ENCODE data around the gene KPTN. TPM values are rescaled to one million over a fixed set of nuclear protein-coding genes. Genes with fewer than 3 reads are reported as not detected.
A peak's percentile ranks its signal among the peaks of the same experiment; 100 is the strongest.

KPTN gene
- total and polyA plus RNA-seq, 2 donors (not counting 1 experiment from before 2014, with no cell fraction given), result 8.1 to 11.4 TPM

- no peak overlapping the region for H3K4me3 Mint-ChIP-seq
- no peak overlapping the region for H3K27ac Mint-ChIP-seq
- Histone ChIP-seq H3K9ac (ENCODE audit: low read length) (no peak overlapping the region), H3K79me2 (ENCODE audit: control insufficient read depth, insufficient read depth, low read length) (peaks cover 75% of the 10 kb centered on the region), H2AFZ (ENCODE audit: insufficient read depth, low read depth, low read length, poor library complexity, severe bottlenecking) (no peak overlapping the region), H3K9me3 (ENCODE audit: control extremely low read depth in 1 of 3, control insufficient read depth in 2 of 3, insufficient read depth in 1 of 3, low read length in 2 of 3) (no peaks in the 10 kb centered on the region), H3K36me3 (replicated peaks in 1 of 2; ENCODE audit: control extremely low read depth in 1 of 2, control insufficient read depth in 1 of 2, extremely low read depth in 1 of 2, insufficient read depth in 2 of 2, low read length in 1 of 2) (peaks cover 0 to 28% of the 10 kb centered on the region in 2 experiments), H3K4me3 (ENCODE audit: control extremely low read depth in 1 of 5, extremely low read depth in 1 of 5, insufficient read depth in 1 of 5, low read depth in 2 of 5, low read length in 4 of 5) (no peak overlapping the region), H3K4me1 (ENCODE audit: control insufficient read depth in 2 of 2, insufficient read depth in 2 of 2, low read length in 2 of 2) (peaks cover 9 to 10% of the 10 kb centered on the region in 2 donors), H4K20me1 (ENCODE audit: control insufficient read depth, insufficient read depth, low read length, poor library complexity, severe bottlenecking) (peaks cover 98% of the 10 kb centered on the region), H3K27me3 (replicated peaks in 1 of 4; ENCODE audit: control extremely low read depth in 1 of 4, control insufficient read depth in 3 of 4, insufficient read depth in 4 of 4, low read length in 3 of 4) (no peaks in the 10 kb centered on the region), H3K4me2 (replicated peaks; ENCODE audit: low read depth, low read length, poor library complexity, severe bottlenecking) (no peak overlapping the region), H3K27ac (ENCODE audit: low read length in 2 of 2) (no peak overlapping the region)
- H3K27me3 Mint-ChIP-seq, result no peaks in the 10 kb centered on the region
- POLR2A ChIA-PET, result no interaction called here
- no peak for ATAC-seq (ENCODE audit: low read depth)
- intact Hi-C loops (cut with micrococcal nuclease), result no loop called here
- TF ChIP-seq EZH2 (IDR thresholded peaks at IDR 0.05; ENCODE audit: borderline replicate concordance, insufficient read depth, low read depth, low read length, poor library complexity, severe bottlenecking) (no peak), CTCF (IDR thresholded peaks at IDR 0.05) (no peak)
- DNase-seq, result no peak
- peaks cover 28% of the 10 kb centered on the region for H3K4me1 Mint-ChIP-seq
- WGBS (ENCODE audit: insufficient coverage), result 85% methylated on average over 11 of the region's 11 CpGs
- H3K9me3 Mint-ChIP-seq (ENCODE audit: insufficient read depth), result no peaks in the 10 kb centered on the region
- CTCF ChIA-PET, result no interaction called here
These were observed 24.0 kb upstream of the KPTN start for GRCh38 chr19:47507924-47508553.

- ChIA-PET POLR2A (no interaction called here), CTCF (no interaction called here)
- Histone ChIP-seq H3K9me3 (ENCODE audit: control extremely low read depth in 1 of 3, control insufficient read depth in 2 of 3, insufficient read depth in 1 of 3, low read length in 2 of 3) (no peaks in the 10 kb centered on the region), H3K27ac (ENCODE audit: low read length in 2 of 2) (no peak overlapping the region), H2AFZ (ENCODE audit: insufficient read depth, low read depth, low read length, poor library complexity, severe bottlenecking) (no peak overlapping the region), H3K4me1 (ENCODE audit: control insufficient read depth in 2 of 2, insufficient read depth in 2 of 2, low read length in 2 of 2) (peaks cover 0 to under 1% of the 10 kb centered on the region in 2 donors), H3K27me3 (replicated peaks in 1 of 4; ENCODE audit: control extremely low read depth in 1 of 4, control insufficient read depth in 3 of 4, insufficient read depth in 4 of 4, low read length in 3 of 4) (no peaks in the 10 kb centered on the region), H4K20me1 (ENCODE audit: control insufficient read depth, insufficient read depth, low read length, poor library complexity, severe bottlenecking) (peaks cover 93% of the 10 kb centered on the region), H3K9ac (ENCODE audit: low read length) (no peak overlapping the region), H3K79me2 (ENCODE audit: control insufficient read depth, insufficient read depth, low read length) (peaks cover 65% of the 10 kb centered on the region), H3K4me3 (ENCODE audit: control extremely low read depth in 1 of 5, extremely low read depth in 1 of 5, insufficient read depth in 1 of 5, low read depth in 2 of 5, low read length in 4 of 5) (no peak overlapping the region), H3K36me3 (replicated peaks in 1 of 2; ENCODE audit: control extremely low read depth in 1 of 2, control insufficient read depth in 1 of 2, extremely low read depth in 1 of 2, insufficient read depth in 2 of 2, low read length in 1 of 2) (peaks cover 0 to 34% of the 10 kb centered on the region in 2 experiments), H3K4me2 (replicated peaks; ENCODE audit: low read depth, low read length, poor library complexity, severe bottlenecking) (no peak overlapping the region)
- intact Hi-C loops (cut with micrococcal nuclease), result no loop called here
- ATAC-seq (ENCODE audit: low read depth) (no peak), DNase-seq (no peak)
- WGBS (ENCODE audit: insufficient coverage), result 76% methylated on average over 6 of the region's 6 CpGs
- Mint-ChIP-seq H3K27ac (peak overlapping the region; percentile 20), H3K4me3 (no peak overlapping the region), H3K27me3 (no peaks in the 10 kb centered on the region), H3K9me3 (ENCODE audit: insufficient read depth) (no peaks in the 10 kb centered on the region), H3K4me1 (peaks cover 17% of the 10 kb centered on the region)
- TF ChIP-seq CTCF (IDR thresholded peaks at IDR 0.05) (no peak), EZH2 (IDR thresholded peaks at IDR 0.05; ENCODE audit: borderline replicate concordance, insufficient read depth, low read depth, low read length, poor library complexity, severe bottlenecking) (no peak)
These were observed 23.0 kb upstream of the KPTN start for GRCh38 chr19:47507012-47507411.
